Testis (tissue), 3 donors: ENCODE results near the gene CERS5. TPM values are rescaled to one million over a fixed set of nuclear protein-coding genes. Genes with fewer than 3 reads are reported as not detected.

Experiments
- DNase-seq: peaks from one replicate; pipeline ENCODE4 v3.0.0-alpha.2; 2019
- H3K27ac ChIP-seq, 2 donors: fragments of 200-600 bp; sonication (generic); one replicate each; pipeline ENCODE4 v1.5.1; 2019
- H3K27me3 ChIP-seq: fragments of 200-600 bp; sonication (generic); one replicate; pipeline ENCODE4 v1.5.1; 2019
- H3K36me3 ChIP-seq: fragments of 200-600 bp; sonication (generic); one replicate; pipeline ENCODE4 v1.5.1; 2017; ENCODE audit warnings: low read depth; ENCODE audit errors: missing control alignments
- H3K4me1 ChIP-seq: fragments of 200-600 bp; sonication (generic); one replicate; pipeline ENCODE4 v1.5.1; 2019
- H3K4me3 ChIP-seq, 2 donors: fragments of 200-600 bp; sonication (generic); one replicate each; pipeline ENCODE4 v1.5.1; 2017 to 2019
- H3K9me3 ChIP-seq: fragments of 200-600 bp; sonication (generic); one replicate; pipeline ENCODE4 v1.5.1; 2017
- POLR2A ChIP-seq: fragments of 450-650 bp; IDR thresholded peaks from one replicate; pipeline ENCODE4 v1.6.1; 2017; ENCODE audit warnings: antibody characterized with exemption, mild to moderate bottlenecking, moderate library complexity
- whole genome bisulfite sequencing, 2 donors: methylation state at CpG; one replicate each; pipeline ENCODE4 v1.1.5; 2018; 5-methylcytosine and 5-hydroxymethylcytosine counted together
- intact Hi-C: fragments of 100-400 bp; cut with DNase I; formaldehyde crosslinking; loops from one replicate; pipeline ENCODE4 v1.15.1; 2023; ENCODE audit warnings: low total_unique reads
- polyA plus RNA-seq: library from polyadenylated mRNA; stranded (reverse); fragments of 350-450 nt; fragmentation: Illumina TruSeq; extraction: RNeasy Lipid Tissue Mini Kit (QIAGEN cat#74804); gene quantifications from one replicate; pipeline ENCODE4 v1.2.3, GENCODE V29; 2014; ENCODE audit warnings: low read depth, low replicate concordance; ENCODE audit not compliant: insufficient read depth
- total RNA-seq, 2 donors: library from RNA; depleted of rRNA; stranded (reverse); fragments of >200 nt; gene quantifications; one replicate each; pipeline ENCODE4 v1.2.3, GENCODE V29; 2016
- TF ChIP-seq, protein P1 (sequence below), 3 experiments: fragments of 450-650 bp in 2 of 3; fragments of 200-600 bp in 1 of 3; sonication (generic) in 1 of 3; IDR thresholded peaks; one replicate each; pipeline ENCODE4 v1.5.1; 2016 to 2019; ENCODE audit warnings: antibody characterized with exemption in 3 of 3, mild to moderate bottlenecking in 2 of 3, moderate library complexity in 1 of 3

The CERS5 gene
- total and polyA plus RNA-seq, 3 donors from 2014 or later: 33.5 to 36.5 (median 34.3) TPM

DNA sequence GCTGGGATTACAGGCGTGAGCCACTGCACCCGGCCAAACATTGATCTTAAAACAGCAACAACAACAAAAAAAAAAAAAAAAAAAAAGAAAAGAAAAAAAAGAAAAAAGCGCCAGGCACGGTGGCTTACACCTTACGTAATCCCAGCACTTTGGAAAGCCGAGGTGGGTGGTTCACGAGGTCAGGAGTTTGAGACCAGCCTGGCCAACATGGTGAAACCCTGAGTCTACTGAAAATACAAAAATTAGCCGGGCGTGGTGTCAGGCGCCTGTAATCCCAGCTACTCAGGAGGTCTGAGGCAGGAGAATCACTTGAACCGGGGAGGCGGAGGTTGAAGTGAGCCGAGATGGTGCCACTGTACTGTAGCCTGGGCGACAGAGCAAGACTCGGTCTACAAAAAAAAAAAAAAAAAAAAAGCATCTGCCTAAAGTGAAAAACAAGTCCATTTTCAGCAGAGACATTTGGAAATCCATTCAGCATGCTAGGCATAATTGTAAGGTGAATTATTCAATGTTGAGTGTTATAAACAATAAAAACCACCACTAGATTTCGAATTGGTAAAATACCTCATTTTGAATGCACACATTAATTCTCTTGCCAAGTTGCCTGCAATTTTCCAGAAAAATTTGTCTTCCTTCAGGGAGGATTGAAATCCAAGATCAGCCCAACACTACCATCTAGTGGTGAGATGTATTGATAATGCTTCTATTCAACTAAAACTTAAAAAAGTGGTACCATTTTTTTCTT, 8.0 kb upstream of the CERS5 start:
- no peak for DNase-seq
- TF ChIP-seq POLR2A: no peak
- TF ChIP-seq, protein P1, sequence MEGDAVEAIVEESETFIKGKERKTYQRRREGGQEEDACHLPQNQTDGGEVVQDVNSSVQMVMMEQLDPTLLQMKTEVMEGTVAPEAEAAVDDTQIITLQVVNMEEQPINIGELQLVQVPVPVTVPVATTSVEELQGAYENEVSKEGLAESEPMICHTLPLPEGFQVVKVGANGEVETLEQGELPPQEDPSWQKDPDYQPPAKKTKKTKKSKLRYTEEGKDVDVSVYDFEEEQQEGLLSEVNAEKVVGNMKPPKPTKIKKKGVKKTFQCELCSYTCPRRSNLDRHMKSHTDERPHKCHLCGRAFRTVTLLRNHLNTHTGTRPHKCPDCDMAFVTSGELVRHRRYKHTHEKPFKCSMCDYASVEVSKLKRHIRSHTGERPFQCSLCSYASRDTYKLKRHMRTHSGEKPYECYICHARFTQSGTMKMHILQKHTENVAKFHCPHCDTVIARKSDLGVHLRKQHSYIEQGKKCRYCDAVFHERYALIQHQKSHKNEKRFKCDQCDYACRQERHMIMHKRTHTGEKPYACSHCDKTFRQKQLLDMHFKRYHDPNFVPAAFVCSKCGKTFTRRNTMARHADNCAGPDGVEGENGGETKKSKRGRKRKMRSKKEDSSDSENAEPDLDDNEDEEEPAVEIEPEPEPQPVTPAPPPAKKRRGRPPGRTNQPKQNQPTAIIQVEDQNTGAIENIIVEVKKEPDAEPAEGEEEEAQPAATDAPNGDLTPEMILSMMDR (IDR thresholded peaks at IDR 0.05): peak; percentile 65 to 71 (median 68)
- intact Hi-C loops: loop anchor here (10.0 kb wide), 1 partner anchor 70 kb away; the partner anchor contains the start of gene GPD1
- Histone ChIP-seq H3K9me3 (no peaks in the 10 kb centered on the region), H3K4me3 (no peak overlapping the region), H3K27me3 (no peaks in the 10 kb centered on the region), H3K27ac (no peak overlapping the region), H3K36me3 (no peaks in the 10 kb centered on the region), H3K4me1 (no peaks in the 10 kb centered on the region)
- WGBS, 2 donors: 44 to 49% methylated on average over 15 to 16 of the region's 16 CpGs

- Histone ChIP-seq H3K4me3 (peak overlapping the region; percentile 73 to 95), H3K27me3 (no peaks in the 10 kb centered on the region), H3K4me1 (peaks cover 9% of the 10 kb centered on the region), H3K36me3 (no peaks in the 10 kb centered on the region), H3K9me3 (no peaks in the 10 kb centered on the region), H3K27ac (peak overlapping the region; percentile 91 to 92)
- DNase-seq: peak; percentile 45
- TF ChIP-seq, protein P1 (IDR thresholded peaks at IDR 0.05): no peak
- no peak for TF ChIP-seq POLR2A
- intact Hi-C loops: no loop called here
- WGBS, 2 donors: 0 to 1% methylated on average over 11 to 12 of the region's 12 CpGs
Measured at GRCh38 chr12:50166799-50167048, 445 bp downstream of the CERS5 start.

DNA sequence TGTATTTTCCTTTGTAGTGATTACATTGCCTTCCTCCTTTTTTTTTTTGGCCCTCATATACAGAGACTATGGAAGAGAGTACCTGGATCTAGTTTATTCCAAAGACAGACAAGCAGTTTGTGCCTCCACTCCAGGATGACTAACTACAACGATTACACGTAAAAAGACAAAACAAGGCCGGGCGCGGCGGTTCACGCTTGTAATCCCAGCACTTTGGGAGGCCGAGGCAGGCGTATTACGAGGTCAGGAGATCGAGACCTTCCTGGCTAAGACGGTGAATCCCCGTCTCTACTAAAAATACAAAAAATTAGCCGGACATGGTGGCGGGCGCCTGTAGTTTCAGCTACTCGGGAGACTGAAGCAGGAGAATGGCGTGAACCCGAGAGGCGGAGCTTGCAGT, 2.2 kb downstream of the CERS5 start:
- intact Hi-C loops: no loop called here
- 60 to 72% methylated on average over 20 of the region's 20 CpGs for WGBS, 2 donors
- Histone ChIP-seq H3K27ac (no peak overlapping the region), H3K27me3 (no peaks in the 10 kb centered on the region), H3K4me3 (no peak overlapping the region), H3K36me3 (no peaks in the 10 kb centered on the region), H3K9me3 (no peaks in the 10 kb centered on the region), H3K4me1 (peaks cover 9% of the 10 kb centered on the region)
- TF ChIP-seq POLR2A: no peak
- TF ChIP-seq, protein P1 (IDR thresholded peaks at IDR 0.05): no peak
- DNase-seq: no peak

GRCh38 chr12:50162230-50162629, 4.9 kb downstream of the CERS5 start:
- H3K4me1 ChIP-seq: peaks cover 3% of the 10 kb centered on the region
- 80 to 86% methylated on average over 2 of the region's 2 CpGs for WGBS, 2 donors
- H3K9me3 ChIP-seq: no peaks in the 10 kb centered on the region
- no peak overlapping the region for H3K4me3 ChIP-seq
- no peaks in the 10 kb centered on the region for H3K36me3 ChIP-seq
- no peak overlapping the region for H3K27ac ChIP-seq
- TF ChIP-seq POLR2A: no peak
- TF ChIP-seq, protein P1 (IDR thresholded peaks at IDR 0.05): no peak
- H3K27me3 ChIP-seq: no peaks in the 10 kb centered on the region
- intact Hi-C loops: no loop called here
- DNase-seq: no peak

DNA sequence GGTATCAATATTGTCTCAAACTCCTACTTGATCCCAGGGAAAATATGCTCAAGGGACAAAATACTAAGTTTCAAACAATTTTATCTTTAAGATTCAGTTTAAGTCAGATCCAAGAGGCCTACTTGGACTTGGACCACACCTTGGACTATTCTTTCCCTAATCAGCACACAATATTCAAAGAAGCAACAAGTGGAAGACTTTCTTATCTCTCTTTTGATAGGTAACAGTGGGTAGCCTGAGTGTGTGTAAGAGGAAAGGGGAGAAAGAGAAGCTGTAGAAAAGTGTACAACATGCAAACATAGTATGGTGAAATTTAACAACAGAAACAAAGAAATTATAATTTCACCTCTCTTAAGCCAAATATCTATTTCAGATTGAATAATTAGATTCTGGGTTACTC, 6.5 kb downstream of the CERS5 start:
- Histone ChIP-seq H3K36me3 (no peaks in the 10 kb centered on the region), H3K27me3 (no peaks in the 10 kb centered on the region), H3K4me1 (no peaks in the 10 kb centered on the region), H3K27ac (no peak overlapping the region), H3K9me3 (no peaks in the 10 kb centered on the region), H3K4me3 (no peak overlapping the region)
- intact Hi-C loops: no loop called here
- DNase-seq: no peak
- TF ChIP-seq, protein P1 (IDR thresholded peaks at IDR 0.05): no peak
- TF ChIP-seq POLR2A: no peak
